Left lobe of liver (tissue), 2 donors: ENCODE measurements around the gene GNAO1. TPM values are rescaled to one million over a fixed set of nuclear protein-coding genes. Genes with fewer than 3 reads are reported as not detected.

Experiments
- ATAC-seq: fragments of 200-7000 bp; cut with Tn5 transposase; one replicate; pipeline ENCODE4 v1.9.1; 2020; ENCODE audit warnings: mild to moderate bottlenecking, moderate library complexity
- DNase-seq: peaks from one replicate; pipeline ENCODE4 v3.0.0-alpha.2; 2020; ENCODE audit warnings: low spot score
- total RNA-seq: library from RNA; stranded (reverse); gene quantifications from one replicate; pipeline ENCODE4 v1.2.1, GENCODE V29; 2021
- donor health status: DM: no; HTN: no; CAD: no; lungs with moderate emphysema.
- donor health status: DM: no; HTN: yes; CAD: no.

Gene GNAO1
- total RNA-seq, 1 donor from 2014 or later, result 24.4 TPM

DNA sequence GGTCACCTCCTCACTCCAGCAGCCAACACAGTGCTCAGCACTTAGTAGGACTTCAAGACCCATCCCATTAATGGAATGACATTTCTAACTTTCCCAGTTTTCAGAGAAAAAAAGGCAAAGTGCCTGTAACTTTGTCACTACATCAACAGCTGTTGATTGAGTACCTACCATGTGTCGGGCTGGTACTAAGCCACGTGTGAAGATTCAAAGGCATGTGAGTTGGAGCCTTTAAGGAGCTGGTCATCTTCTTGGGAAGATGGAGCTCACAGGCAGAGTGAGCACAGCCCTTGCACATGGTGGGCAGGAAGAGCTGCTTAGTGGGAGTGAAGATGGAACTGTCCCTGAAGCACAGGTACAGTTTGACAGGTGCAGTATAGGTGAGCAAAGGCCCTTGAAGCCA, 88.6 kb downstream of the GNAO1 start:
- ATAC-seq, result no peak

DNA sequence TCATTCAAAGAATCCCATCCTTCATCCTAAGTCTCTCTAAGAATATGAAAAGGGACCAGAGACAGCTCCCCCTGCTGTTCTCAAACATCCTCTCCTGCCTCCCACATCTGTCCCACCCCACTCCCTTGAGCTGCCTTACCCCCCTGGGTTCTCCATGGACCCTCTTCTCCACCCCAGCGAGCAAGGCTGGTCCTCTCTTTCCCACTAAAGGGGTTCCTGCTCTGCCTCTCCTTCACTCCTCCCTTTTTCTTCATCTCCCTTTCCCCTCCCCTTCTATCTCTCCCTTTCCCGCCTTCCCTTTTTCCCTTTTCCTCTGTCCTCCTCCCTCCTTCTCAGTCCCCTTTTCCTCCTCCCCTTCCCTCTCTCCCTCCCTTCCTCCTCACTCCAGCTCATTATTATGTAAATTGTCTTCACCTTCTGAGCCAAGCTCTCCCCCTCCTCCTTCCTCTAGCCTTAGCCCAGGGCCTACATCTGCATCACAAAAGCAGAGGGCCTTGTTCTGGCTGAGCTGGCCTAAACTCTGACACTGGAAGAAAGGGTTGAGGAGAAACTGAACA, 90.0 kb downstream of the GNAO1 start:
- DNase-seq, result no peak
- peak; percentile 51 for ATAC-seq

More for the DNA sequence above, 88.6 kb downstream of the GNAO1 start:
- DNase-seq, result no peak

DNA sequence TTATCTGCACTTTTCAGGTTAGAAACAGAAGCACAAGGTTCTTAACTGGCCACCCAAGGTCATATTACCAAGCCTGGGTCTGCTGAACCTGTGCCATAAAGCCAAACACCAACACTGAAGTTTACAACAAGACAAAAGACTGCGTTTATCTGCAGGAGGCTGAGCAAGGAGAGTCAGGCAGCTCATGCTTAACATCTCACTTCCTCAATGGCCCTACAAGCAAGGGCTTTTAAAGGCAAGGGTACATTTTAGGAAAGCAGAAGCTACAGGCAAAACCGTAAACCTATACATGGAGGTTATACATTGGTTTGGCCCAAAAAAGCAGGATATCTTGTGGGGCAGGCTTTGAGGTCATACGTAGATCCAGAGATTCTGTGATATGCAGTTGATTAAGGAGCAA, 91.2 kb downstream of the GNAO1 start:
- DNase-seq (no peak), ATAC-seq (no peak)

DNA sequence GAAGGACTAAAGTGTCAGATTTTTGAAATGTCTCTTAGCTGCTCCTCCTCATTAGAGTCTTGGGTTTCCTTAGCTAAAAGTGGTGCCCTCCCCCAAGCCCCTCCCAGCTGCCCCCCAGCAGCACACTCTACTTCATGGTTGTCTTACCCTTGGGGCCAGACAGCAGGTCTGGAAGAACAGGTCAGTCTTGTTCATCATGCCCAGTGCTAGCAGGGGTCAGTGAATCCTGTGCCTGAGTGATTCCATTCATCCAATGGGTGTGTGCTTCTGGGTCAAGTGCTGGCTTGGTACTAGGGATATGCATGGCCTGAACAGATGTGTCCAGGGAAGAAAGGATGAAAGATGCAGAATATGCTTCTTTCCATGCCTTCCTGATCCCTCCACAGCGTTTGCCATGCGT, 93.2 kb downstream of the GNAO1 start:
- ATAC-seq (no peak), DNase-seq (no peak)

DNA sequence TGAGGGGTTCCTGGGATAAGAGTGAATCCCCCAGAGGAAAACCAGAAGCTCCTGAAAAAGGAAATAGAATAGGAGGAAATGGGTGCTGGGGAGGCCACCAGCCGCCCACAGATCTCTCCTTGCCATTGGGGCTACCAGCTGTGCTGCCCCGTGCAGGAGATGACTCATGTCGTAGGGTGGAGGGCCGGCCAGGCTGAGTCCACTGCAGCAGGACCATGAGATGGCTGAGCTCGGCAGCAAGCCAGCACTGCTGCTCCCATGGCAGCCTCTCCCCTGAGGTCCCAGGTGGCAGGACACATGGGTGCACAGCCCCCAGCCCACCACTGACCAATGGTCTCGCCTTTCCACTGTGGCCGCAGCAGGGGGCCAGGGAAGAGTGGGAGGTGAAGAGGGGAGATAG, 95.5 kb downstream of the GNAO1 start:
- no peak for DNase-seq
- ATAC-seq, result no peak

DNA sequence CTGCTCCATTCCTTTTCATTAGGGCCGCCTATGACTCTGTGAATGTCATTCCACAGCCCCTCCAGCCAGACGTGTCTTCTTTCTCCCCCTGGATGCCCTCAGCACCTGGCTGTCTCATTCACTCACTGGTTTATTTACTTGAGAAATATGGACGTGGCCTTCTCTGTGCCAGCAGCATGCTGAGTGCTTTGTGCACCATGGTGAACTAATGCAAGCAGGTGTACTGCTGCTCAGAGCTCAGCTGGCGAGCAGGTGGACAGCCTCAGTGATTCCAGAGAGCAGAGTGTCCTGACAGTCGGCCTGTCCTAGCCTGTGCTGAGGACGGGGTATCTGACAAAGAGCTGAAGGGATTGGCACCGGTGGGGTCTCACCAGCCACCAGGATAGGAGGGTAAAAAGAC, 96.7 kb downstream of the GNAO1 start:
- DNase-seq (no peak), ATAC-seq (no peak)

DNA sequence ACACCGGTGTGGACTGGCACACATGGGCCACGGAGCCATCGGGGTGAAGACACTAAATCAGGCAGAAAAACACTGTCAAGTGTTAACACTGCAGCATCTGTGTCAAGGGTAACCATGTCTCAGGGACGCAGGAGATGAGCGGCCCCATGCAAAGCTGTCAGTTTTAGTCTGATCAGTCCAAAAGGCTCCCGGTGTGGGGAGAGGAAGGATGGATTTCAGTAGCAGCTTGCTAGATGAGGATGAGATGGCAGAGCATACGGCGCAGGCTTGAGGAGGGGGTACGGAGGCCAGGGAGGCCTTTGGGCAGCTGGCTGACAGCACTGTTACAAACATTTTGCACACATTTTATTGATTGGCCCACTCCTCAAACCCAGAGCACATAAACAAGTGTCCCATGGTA, 98.1 kb downstream of the GNAO1 start:
- DNase-seq (no peak), ATAC-seq (no peak)

DNA sequence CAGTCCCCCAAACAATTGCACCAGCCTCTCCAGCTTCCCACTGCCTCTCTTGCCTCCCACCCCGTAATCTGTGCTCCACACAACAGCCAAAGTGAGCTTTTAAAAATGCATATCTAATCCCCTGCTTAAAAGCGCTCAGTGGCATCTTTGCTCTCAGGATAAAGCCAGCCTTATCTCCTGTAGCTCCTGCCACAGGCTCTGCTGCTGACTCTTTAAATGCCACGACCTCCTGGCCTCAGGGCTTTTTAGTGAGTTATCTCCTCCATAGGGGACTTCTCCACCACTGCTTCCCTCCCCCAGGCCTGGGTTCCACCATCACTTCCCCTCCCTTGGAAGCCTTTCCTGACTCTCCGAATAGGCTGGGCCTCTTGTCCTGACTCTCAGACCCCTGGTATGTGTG, 98.6 kb downstream of the GNAO1 start:
- no peak for DNase-seq
- no peak for ATAC-seq

DNA sequence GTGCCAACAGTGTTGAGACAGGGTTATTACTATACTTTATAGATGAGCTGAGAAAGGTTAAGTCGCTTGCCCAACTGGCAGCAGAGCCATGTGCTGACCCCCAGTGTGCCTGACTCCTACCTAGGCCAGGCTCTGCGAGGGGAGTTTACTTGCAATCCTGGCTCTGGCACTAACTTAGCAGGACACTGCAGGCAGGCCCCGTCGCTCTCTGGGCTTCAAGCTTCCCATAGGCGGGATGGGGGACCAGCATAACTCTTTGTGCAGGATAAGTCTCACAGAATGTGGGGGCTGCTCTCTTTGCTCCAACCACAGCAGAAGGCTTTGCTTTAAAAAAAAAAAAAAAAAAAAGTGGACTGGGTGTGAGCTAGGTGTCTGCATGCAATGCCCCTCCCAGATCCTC, 102.7 kb downstream of the GNAO1 start:
- DNase-seq, result no peak
- ATAC-seq, result no peak

DNA sequence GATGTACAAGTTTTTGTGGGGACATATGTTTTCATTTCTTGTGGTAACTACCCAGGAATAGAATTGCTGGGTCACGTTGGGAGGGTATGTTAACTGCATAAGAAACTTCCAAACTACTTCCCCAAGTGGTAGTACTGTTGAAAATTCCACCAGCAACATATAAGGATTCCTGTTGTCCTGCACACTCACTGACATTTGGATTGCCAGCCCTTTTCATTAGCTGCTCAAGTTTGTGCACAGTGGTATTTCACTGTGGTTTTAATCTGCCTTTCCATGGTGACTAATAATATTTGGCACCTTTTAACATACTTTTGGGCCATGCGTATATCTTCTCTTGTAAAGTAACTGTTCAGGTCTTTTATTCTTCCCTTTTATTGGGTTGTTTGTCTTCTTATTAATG, 103.3 kb downstream of the GNAO1 start:
- no peak for ATAC-seq
- no peak for DNase-seq

DNA sequence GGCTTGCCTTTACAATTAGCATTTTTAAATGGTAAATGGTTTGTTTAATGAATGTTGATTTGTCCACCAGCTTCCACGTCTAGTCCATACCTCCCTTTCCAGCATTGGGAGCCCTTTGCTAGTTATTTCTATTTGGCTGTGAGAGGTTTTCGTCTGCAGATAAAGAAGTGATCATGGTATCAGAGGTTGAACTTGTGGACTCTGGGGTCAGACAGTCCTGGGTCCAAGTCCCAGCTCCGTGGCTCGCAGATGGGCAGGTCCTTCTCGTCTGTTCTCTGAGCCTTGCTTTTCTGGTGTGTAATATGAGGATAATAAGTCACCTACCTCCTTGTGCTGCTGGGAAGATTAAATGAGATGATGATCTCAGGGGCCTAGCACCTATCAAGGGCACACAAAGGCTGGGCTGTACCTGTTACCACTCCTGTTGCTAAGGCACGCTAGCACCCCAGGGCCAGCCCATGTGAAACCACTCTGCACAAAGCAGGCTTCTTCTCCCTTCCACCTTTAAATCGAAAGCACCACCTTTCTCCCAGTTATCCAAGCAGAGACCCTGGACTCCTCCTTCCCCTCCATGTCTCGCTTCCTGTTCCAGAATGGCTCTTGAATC, 103.9 kb downstream of the GNAO1 start:
- ATAC-seq (peak; percentile 61), DNase-seq (no peak)

DNA sequence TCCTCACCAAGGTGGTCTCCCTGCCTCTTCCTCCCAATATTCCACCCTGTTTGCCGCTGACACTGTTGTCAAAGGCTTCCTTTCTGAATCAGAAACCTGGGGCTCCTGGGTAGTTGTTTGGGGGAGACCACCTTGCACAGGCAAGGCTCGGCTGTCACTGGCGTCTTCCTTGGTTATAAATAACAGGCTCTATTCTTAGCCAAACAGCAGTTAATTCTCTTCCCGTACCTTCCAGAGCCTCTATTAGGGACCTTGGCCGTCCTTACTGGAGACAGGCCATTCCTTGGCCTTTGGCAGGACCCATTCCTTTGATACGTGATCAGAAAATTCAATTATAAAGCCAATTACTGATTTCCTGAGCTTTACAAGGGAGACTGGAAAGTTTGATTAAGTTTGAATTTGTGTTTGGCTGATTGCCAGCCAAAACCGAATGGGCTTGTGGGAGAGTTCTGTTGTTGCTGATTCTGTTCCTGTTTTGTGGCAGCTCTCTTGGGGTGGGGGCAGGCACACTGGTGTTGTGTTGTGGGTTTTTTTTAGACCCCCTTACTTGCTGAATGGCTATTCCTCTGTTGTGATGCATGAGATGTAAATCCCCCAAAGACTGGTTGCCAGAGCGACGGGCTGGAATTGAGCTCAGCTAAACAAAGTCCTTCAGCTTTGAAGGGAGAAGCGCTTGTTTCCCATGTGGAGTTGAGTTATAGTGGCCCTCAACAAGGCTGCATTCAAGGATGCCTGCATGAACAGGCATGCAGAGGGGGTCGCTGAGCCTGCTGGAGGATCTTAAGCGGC, 104.6 kb downstream of the GNAO1 start:
- no peak for DNase-seq
- no peak for ATAC-seq

DNA sequence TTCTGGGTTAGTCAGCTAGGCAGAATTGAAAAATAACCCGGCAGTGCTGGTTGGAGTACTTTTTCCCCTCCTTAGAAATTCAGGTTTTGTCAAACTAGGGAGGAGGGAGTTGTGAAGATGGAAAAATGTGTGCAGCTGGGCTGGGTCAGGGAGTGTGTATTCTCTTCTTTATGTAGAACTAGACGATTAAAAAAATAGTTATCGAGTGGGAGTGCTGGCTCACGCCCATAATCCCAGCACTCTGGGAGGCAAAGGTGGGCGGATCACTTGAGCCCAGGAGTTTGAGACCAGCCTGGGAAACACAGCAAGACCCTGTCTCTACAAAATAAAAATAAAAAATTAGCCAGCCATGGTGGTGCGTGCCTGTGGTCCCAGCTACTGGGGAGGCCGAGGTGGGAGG, 106.4 kb downstream of the GNAO1 start:
- ATAC-seq, result no peak
- no peak for DNase-seq

DNA sequence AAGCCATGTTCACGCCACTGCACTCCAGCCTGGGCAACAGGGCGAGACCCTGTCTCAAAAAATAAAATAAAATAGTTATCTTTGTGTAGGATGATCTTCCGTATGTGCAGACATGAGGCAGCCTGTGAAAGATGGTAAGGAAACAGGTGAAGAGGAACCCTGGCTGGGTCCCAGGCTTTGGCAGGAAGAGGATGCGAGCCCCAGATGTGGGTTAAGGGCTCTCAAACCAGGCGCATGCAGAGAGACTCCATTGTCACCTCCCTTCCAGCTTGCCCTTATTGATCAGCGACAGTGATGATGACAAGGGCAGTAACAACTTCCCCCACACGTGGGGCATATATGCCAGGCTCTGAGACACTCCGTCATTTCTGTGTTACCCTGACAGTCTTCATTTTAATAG, 106.8 kb downstream of the GNAO1 start:
- ATAC-seq (no peak), DNase-seq (no peak)

DNA sequence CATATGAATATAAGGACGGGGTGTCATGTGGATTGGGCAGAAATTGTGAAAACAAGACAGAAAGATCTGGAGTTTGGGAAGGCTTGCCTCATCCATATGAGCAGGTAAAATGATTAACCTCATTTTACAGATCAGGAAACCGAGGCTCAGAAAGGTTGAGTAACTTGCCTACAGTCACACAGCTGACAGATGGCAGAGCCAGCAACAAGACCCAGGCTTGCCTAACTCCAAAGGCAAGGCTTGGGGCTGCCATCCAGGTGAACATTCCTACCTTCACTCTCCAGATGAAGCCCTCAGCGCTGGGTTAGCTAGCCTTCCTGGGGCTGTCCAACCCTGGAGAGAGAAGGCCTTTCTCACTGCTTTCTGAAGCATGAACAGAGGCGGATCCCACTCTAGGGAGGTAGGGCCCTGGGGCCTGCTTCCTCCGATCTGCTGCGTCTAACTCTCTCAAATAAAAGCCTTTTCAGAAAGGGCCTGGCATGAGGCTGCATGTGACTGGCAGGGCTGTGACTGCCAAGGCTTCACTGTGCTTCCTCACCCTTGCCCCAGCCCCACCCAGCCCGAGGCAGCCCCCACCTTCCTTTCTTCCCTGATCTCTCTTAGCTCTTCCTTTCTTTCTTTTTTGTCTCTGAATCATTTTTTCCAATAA, 107.8 kb downstream of the GNAO1 start:
- ATAC-seq (peak; percentile 57), DNase-seq (no peak)

DNA sequence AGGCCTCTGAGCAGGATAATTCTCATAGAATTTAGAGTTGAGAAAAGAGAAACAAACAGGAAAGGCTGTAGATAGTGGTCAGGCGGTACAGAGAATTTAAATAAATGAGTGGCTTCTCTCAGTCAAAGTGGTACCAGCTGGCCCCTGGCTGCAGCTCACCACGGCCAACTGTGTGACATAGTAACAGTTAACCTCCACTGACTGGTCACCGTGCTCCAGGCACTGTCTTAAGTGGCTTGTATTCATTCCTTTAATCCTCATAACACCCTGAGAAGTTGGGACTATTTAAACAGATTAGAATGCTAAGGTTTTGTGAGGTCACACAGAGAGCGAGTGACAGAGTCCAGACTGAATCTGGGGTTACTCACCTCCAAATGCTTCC, 108.9 kb downstream of the GNAO1 start:
- DNase-seq (no peak), ATAC-seq (no peak)

DNA sequence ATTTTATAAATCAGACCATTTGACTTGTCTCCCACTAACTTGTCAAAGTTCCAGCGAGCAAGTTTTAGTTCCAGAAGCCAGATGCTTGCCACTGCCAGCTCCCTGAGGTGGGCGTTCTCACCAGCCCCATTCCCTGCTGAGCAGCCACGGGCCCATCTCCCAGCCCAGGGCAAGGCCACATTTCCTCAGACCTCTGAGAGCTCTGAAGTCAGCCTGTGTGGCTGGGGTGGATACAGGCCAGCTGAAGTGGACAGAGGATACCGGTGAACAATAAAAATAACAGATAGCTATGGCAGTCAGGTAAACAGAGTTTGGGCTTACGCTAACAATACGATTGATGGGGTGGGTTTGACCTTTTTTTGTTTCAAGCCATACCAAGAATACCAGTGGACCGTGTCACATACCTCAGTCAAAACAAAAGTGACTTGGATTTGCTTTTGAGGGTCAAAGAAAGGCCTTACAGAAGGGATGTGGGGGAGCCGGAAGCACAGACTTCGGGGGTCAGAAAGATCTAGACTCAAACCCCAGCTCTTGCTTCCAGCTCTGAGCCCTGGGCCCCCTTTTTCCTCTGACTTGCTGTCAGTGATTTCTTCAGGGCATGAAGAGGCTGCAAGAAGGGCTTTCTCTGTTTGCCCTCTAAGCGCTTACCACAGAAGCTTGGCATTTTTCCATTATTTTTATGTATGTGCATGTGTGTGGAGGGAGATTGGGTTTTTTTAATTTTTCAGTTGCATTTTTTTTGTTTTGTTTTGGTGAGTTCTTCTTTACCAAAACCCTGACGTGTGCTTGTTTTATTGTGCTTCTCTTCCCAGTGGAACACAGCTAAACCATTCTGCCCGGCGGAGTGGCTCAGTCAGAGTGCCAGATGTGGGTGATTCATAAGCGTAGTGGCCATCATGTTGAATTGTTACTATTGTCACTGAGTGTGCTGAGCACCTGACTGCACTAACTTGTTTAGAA, 109.9 kb downstream of the GNAO1 start:
- DNase-seq (no peak), ATAC-seq (no peak)

DNA sequence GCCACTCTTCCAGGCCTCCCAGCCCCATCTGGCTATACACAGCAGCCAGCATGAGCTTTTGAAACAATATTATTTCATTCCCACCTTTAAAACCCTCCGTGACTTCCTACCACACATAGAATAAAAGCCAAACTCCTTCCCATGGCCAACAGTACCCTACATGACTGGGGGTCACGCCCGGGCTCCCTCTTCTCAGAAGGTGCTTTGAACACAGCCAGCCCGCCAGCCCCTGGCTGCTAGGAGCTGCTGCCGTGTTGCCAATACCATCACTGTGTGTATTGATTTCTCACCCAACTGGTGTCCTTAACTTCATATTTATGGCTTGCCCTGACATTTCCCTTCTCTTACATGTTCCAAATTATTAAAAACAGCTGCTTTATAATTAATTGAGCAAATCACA, 111.2 kb downstream of the GNAO1 start:
- ATAC-seq, result no peak
- no peak for DNase-seq

DNA sequence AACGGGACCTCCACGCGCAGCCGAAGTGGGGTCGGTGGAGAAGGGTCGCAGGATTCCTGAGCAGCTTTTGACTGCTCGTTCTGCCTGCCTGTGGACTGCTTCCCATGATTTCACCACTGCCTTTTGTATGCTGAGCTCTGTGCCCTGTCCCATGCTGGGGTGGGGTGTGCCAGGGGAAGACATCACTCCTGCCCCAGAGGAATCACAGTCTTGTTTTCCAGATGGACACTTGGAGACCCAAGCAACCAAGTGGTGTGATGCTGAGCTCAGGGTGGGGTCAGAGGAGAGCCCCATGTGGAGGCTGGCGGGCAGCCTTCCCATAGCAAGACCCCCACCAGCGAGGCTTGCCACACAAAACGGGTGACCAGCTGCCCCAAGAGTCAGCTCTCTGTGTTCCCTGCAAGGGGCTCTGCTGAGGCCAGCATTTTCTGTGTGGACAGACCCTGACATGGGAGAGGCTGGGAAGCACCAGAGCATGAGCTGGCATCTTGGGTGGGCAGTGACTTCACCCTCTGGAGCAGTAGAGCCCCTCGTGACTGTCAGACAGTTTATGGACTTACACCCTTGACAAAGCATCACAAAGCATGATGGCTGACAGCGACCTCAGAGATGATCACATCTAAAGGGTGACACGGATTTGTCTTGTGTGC, 111.9 kb downstream of the GNAO1 start:
- no peak for DNase-seq
- ATAC-seq, result no peak

DNA sequence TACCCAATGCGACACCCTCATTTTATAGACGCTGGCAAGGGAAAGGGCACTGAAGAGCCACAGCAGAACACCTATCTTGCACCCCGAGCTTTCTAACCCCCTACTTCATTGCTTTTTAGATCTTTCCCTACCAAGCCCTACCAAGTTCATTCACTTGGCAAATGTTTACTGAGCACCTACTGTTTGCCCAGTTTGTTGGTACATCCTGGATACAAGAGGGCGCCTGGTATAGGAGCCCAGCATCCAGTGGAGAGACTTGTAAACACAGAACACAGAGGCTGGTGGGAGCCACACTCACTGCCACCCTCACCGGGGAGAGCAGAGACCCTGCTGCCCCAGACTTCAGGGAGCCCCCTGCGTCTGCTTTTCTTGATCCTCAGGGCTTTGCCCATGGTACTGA, 112.6 kb downstream of the GNAO1 start:
- DNase-seq, result no peak

More for the DNA sequence above, 112.6 kb downstream of the GNAO1 start:
- ATAC-seq, result peak; percentile 61
